SK-N-SH treated with all-trans-retinoic acid at 6 μM for 48 hours (cell line): ENCODE measurements around the gene ANKRD6.

Source experiments
- ATAC-seq: fragments of 200-7000 bp; cut with Tn5 transposase; 3 replicates; pipeline ENCODE4 v1.9.1; 2020; ENCODE audit warnings: mild to moderate bottlenecking, moderate library complexity
- ARNTL ChIP-seq: fragments of 450-650 bp; formaldehyde crosslinking; IDR thresholded peaks from 2 replicates; pipeline ENCODE4 v1.5.0; 2020; ENCODE audit warnings: low read depth, mild to moderate bottlenecking, moderate library complexity, borderline replicate concordance
- BACH2 ChIP-seq: fragments of 250-450 bp; sonication (Bioruptor Pico); IDR thresholded peaks from 2 replicates; pipeline ENCODE4 v1.9.0; 2021; ENCODE audit warnings: mild to moderate bottlenecking, borderline replicate concordance
- CSDC2 ChIP-seq: fragments of 250-450 bp; sonication (Bioruptor Pico); IDR thresholded peaks from 2 replicates; pipeline ENCODE4 v1.5.0; 2020; ENCODE audit warnings: mild to moderate bottlenecking, moderate library complexity
- ESRRG ChIP-seq: fragments of 250-450 bp; sonication (Bioruptor Pico); IDR thresholded peaks from 2 replicates; pipeline ENCODE4 v1.6.1; 2021; ENCODE audit warnings: mild to moderate bottlenecking
- GLIS3 ChIP-seq: fragments of 250-450 bp; sonication (Bioruptor Pico); IDR thresholded peaks from 2 replicates; pipeline ENCODE4 v1.5.0; 2020; ENCODE audit warnings: mild to moderate bottlenecking, moderate library complexity
- ISL1 ChIP-seq: fragments of 250-450 bp; sonication (Bioruptor Pico); IDR thresholded peaks from 2 replicates; pipeline ENCODE4 v2.1.2; 2022; ENCODE audit warnings: mild to moderate bottlenecking, moderate library complexity
- OSR1 ChIP-seq: fragments of 250-450 bp; sonication (Bioruptor Pico); IDR thresholded peaks from 2 replicates; pipeline ENCODE4 v1.8.0; 2022; ENCODE audit warnings: moderate library complexity, mild to moderate bottlenecking, inconsistent platforms
- PPARA ChIP-seq: fragments of 250-450 bp; sonication (Bioruptor Pico); IDR thresholded peaks from 2 replicates; pipeline ENCODE4 v1.5.0; 2020; ENCODE audit warnings: mild to moderate bottlenecking, borderline replicate concordance
- RARB ChIP-seq: fragments of 250-450 bp; sonication (Bioruptor Pico); IDR thresholded peaks from 2 replicates; pipeline ENCODE4 v1.8.0; 2021; ENCODE audit warnings: mild to moderate bottlenecking, moderate library complexity
- SNAI2 ChIP-seq: fragments of 250-450 bp; sonication (Bioruptor Pico); IDR thresholded peaks from 2 replicates; pipeline ENCODE4 v1.5.0; 2020; ENCODE audit warnings: mild to moderate bottlenecking, moderate library complexity
- TCF4 ChIP-seq: fragments of 250-450 bp; sonication (Bioruptor Pico); IDR thresholded peaks from 2 replicates; pipeline ENCODE4 v1.8.0; 2021; ENCODE audit warnings: mild to moderate bottlenecking, moderate library complexity, borderline replicate concordance
- ZC3H10 ChIP-seq: fragments of 250-450 bp; sonication (Bioruptor Pico); IDR thresholded peaks from 2 replicates; pipeline ENCODE4 v1.5.1; 2021; ENCODE audit warnings: mild to moderate bottlenecking, moderate library complexity
- ZFP3 ChIP-seq: fragments of 250-450 bp; sonication (Bioruptor Pico); IDR thresholded peaks from 2 replicates; pipeline ENCODE4 v1.5.0; 2020; ENCODE audit warnings: mild to moderate bottlenecking, moderate library complexity
- ZFP30 ChIP-seq: fragments of 450-650 bp; formaldehyde crosslinking; IDR thresholded peaks from 2 replicates; pipeline ENCODE4 v1.5.0; 2022; ENCODE audit warnings: mild to moderate bottlenecking, moderate library complexity
- ZNF565 ChIP-seq: fragments of 450-650 bp; formaldehyde crosslinking; conservative IDR thresholded peaks from 2 replicates; pipeline ENCODE4 v1.5.0; 2020; ENCODE audit warnings: low read depth, mild to moderate bottlenecking, moderate library complexity
- ZNF70 ChIP-seq: fragments of 450-650 bp; formaldehyde crosslinking; IDR thresholded peaks from 2 replicates; pipeline ENCODE4 v1.5.0; 2020; ENCODE audit warnings: mild to moderate bottlenecking, moderate library complexity
- ZNF8 ChIP-seq: fragments of 450-650 bp; formaldehyde crosslinking; IDR thresholded peaks from 2 replicates; pipeline ENCODE4 v1.5.0; 2020; ENCODE audit warnings: mild to moderate bottlenecking, moderate library complexity
- TF ChIP-seq, protein P1 (sequence below): fragments of 250-450 bp; sonication (Bioruptor Pico); IDR thresholded peaks from 2 replicates; pipeline ENCODE4 v1.5.0; 2020; ENCODE audit warnings: mild to moderate bottlenecking, moderate library complexity
- TF ChIP-seq, protein P2 (sequence below): fragments of 250-450 bp; sonication (Bioruptor Pico); IDR thresholded peaks from 2 replicates; pipeline ENCODE4 v1.5.1; 2020; ENCODE audit warnings: low read depth, mild to moderate bottlenecking, moderate library complexity
- TF ChIP-seq, protein P3 (sequence below): fragments of 250-450 bp; sonication (Bioruptor Pico); IDR thresholded peaks from 2 replicates; pipeline ENCODE4 v1.5.1; 2021; ENCODE audit warnings: mild to moderate bottlenecking, moderate library complexity
- TF ChIP-seq, protein P4 (sequence below): fragments of 250-450 bp; sonication (Bioruptor Pico); IDR thresholded peaks from 2 replicates; pipeline ENCODE4 v1.8.0; 2020; ENCODE audit warnings: mild to moderate bottlenecking, moderate library complexity, borderline replicate concordance
- TF ChIP-seq, protein P5 (sequence below): fragments of 250-450 bp; sonication (Bioruptor Pico); IDR thresholded peaks from 2 replicates; pipeline ENCODE4 v1.8.0; 2021; ENCODE audit warnings: low read depth, mild to moderate bottlenecking, moderate library complexity, borderline replicate concordance

The ANKRD6 gene

DNA sequence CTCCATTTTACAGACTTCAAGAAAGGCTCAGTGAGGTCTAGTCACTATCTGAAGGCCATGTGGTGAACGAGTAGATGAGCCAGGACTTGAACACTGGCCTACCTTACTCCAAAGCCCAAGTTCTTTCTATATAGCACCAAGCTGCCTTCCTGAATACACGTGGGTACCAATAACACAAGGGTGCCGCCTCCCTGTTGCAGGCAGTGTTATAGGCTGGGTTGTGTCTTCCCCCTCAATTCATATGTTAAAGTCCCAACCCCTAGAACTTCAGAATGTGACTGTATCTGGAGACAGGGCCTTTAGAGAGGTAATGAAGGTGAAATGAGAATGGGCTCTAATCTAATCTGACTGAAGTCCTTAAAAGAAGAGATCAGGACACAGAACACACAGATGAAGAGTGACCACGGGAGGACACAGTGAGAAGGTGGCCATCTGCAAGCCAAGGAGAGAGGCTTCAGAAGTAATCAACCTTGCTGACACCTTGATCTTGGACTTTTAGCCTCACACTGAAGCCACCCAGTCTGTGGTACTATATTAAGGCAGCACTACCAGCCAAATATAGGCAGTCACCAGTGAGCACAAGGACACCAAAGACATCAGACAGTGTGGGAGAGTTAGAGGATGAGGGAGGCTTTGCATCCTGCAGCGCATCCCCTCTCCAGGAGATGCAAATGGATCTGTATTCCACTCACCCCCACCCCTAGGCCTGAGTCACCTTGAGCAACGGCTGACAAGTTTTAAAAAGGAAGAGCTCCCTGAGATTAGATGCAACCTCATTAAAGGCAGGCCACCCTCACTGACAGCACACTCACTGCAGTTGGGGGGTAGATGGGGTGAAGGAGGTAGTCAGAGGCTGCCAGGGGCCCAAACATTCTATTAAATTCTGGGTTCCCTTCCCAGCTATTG, 246.5 kb downstream of the ANKRD6 start:
- ATAC-seq, result no peak
- TF ChIP-seq ESRRG (CRISPR knock-in tag), result no peak
- TF ChIP-seq PPARA (CRISPR knock-in tag), result no peak
- no peak for TF ChIP-seq SNAI2
- no peak for TF ChIP-seq ZFP30 (CRISPR knock-in tag)
- TF ChIP-seq, protein P1, sequence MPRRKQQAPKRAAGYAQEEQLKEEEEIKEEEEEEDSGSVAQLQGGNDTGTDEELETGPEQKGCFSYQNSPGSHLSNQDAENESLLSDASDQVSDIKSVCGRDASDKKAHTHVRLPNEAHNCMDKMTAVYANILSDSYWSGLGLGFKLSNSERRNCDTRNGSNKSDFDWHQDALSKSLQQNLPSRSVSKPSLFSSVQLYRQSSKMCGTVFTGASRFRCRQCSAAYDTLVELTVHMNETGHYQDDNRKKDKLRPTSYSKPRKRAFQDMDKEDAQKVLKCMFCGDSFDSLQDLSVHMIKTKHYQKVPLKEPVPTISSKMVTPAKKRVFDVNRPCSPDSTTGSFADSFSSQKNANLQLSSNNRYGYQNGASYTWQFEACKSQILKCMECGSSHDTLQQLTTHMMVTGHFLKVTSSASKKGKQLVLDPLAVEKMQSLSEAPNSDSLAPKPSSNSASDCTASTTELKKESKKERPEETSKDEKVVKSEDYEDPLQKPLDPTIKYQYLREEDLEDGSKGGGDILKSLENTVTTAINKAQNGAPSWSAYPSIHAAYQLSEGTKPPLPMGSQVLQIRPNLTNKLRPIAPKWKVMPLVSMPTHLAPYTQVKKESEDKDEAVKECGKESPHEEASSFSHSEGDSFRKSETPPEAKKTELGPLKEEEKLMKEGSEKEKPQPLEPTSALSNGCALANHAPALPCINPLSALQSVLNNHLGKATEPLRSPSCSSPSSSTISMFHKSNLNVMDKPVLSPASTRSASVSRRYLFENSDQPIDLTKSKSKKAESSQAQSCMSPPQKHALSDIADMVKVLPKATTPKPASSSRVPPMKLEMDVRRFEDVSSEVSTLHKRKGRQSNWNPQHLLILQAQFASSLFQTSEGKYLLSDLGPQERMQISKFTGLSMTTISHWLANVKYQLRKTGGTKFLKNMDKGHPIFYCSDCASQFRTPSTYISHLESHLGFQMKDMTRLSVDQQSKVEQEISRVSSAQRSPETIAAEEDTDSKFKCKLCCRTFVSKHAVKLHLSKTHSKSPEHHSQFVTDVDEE (CRISPR knock-in tag), result no peak
- no peak for TF ChIP-seq RARB (CRISPR knock-in tag)
- no peak for TF ChIP-seq OSR1 (CRISPR knock-in tag)
- no peak for TF ChIP-seq CSDC2 (CRISPR knock-in tag)

DNA sequence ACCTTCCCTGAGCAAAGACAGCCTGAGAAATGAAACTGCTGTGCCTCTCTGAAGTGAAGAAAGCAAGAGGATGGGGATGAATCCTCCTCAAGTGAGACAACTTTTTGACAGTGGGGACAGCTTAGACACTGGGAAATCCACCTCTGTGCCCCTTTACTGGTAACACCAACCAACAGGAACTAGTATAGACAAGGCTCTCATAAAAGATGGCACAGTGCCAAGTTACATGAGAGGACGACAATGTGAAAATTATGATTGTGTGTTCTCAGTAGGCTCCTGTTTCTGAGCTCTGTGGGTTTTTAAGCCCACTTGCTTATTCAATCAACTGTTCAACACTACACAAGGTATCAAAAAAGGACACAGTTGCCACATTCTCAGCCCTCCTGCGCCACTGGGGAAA, 247.2 kb downstream of the ANKRD6 start:
- TF ChIP-seq ZC3H10 (CRISPR knock-in tag), result no peak
- no peak for TF ChIP-seq ZFP30 (CRISPR knock-in tag)
- ATAC-seq, result no peak

DNA sequence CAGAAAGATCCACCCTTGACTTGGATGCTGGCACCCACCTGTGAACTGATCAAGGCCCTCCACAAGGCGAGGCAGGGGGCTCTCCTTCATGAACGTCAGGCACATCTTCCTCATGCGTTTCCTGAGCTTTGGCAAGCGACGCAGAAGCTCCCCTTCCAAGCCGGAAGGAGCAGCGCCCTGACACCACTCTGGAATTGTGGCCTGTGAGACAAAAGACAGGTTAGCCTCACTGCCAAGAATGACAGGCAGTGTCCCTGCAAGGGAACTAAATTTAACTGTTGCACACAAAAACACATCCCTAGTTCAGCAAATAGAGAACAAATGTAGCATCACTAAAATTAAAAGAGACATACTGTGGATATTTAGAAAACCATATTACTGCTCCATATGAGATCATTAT, 247.6 kb downstream of the ANKRD6 start:
- TF ChIP-seq PPARA (CRISPR knock-in tag), result no peak
- TF ChIP-seq GLIS3 (CRISPR knock-in tag), result no peak
- no peak for TF ChIP-seq ZNF8 (CRISPR knock-in tag)
- TF ChIP-seq ISL1 (CRISPR knock-in tag), result no peak
- TF ChIP-seq, protein P2, sequence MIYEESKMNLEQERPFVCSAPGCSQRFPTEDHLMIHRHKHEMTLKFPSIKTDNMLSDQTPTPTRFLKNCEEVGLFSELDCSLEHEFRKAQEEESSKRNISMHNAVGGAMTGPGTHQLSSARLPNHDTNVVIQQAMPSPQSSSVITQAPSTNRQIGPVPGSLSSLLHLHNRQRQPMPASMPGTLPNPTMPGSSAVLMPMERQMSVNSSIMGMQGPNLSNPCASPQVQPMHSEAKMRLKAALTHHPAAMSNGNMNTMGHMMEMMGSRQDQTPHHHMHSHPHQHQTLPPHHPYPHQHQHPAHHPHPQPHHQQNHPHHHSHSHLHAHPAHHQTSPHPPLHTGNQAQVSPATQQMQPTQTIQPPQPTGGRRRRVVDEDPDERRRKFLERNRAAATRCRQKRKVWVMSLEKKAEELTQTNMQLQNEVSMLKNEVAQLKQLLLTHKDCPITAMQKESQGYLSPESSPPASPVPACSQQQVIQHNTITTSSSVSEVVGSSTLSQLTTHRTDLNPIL (CRISPR knock-in tag), result no peak
- TF ChIP-seq BACH2, result no peak
- TF ChIP-seq, protein P1 (CRISPR knock-in tag), result no peak
- no peak for TF ChIP-seq ZNF70
- no peak for TF ChIP-seq ARNTL (CRISPR knock-in tag)
- no peak for TF ChIP-seq ZNF565
- no peak for TF ChIP-seq OSR1 (CRISPR knock-in tag)
- TF ChIP-seq TCF4 (CRISPR knock-in tag), result no peak
- TF ChIP-seq, protein P3, sequence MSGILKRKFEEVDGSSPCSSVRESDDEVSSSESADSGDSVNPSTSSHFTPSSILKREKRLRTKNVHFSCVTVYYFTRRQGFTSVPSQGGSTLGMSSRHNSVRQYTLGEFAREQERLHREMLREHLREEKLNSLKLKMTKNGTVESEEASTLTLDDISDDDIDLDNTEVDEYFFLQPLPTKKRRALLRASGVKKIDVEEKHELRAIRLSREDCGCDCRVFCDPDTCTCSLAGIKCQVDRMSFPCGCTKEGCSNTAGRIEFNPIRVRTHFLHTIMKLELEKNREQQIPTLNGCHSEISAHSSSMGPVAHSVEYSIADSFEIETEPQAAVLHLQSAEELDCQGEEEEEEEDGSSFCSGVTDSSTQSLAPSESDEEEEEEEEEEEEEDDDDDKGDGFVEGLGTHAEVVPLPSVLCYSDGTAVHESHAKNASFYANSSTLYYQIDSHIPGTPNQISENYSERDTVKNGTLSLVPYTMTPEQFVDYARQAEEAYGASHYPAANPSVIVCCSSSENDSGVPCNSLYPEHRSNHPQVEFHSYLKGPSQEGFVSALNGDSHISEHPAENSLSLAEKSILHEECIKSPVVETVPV (CRISPR knock-in tag), result no peak
- no peak for TF ChIP-seq ZFP30 (CRISPR knock-in tag)
- no peak for TF ChIP-seq ESRRG (CRISPR knock-in tag)
- no peak for ATAC-seq

DNA sequence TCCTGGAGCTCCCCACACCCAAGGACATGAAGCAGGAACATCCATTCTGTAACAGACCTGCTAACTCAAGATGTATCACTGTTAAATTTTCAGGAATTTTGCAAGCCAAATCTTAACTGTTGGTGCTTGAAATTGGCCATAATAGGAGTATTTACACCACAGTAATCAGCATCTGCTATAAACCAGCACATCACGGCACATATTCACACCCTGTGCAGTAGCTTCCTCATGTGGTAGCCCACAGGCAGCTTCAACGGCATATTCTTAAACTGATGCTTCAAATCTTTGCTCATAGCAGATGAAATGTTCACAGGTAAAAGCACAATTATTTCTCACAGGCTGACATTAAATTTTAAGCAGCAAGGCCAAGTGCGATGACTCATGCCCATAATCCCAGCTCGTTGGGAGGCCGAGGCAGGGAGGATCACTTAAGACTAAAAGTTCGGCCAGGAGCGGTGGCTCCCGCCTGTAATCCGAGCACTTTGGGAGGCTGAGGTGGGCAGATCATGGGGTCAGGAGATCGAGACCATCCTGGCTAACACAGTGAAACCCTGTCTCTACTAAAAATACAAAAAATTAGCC, 249.1 kb downstream of the ANKRD6 start:
- no peak for ATAC-seq
- TF ChIP-seq ISL1 (CRISPR knock-in tag), result no peak
- no peak for TF ChIP-seq RARB (CRISPR knock-in tag)
- TF ChIP-seq GLIS3 (CRISPR knock-in tag), result no peak
- no peak for TF ChIP-seq ZFP3
- TF ChIP-seq, protein P4, sequence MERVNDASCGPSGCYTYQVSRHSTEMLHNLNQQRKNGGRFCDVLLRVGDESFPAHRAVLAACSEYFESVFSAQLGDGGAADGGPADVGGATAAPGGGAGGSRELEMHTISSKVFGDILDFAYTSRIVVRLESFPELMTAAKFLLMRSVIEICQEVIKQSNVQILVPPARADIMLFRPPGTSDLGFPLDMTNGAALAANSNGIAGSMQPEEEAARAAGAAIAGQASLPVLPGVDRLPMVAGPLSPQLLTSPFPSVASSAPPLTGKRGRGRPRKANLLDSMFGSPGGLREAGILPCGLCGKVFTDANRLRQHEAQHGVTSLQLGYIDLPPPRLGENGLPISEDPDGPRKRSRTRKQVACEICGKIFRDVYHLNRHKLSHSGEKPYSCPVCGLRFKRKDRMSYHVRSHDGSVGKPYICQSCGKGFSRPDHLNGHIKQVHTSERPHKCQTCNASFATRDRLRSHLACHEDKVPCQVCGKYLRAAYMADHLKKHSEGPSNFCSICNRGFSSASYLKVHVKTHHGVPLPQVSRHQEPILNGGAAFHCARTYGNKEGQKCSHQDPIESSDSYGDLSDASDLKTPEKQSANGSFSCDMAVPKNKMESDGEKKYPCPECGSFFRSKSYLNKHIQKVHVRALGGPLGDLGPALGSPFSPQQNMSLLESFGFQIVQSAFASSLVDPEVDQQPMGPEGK (CRISPR knock-in tag), result no peak
- no peak for TF ChIP-seq ARNTL (CRISPR knock-in tag)
- no peak for TF ChIP-seq BACH2
- TF ChIP-seq, protein P5, sequence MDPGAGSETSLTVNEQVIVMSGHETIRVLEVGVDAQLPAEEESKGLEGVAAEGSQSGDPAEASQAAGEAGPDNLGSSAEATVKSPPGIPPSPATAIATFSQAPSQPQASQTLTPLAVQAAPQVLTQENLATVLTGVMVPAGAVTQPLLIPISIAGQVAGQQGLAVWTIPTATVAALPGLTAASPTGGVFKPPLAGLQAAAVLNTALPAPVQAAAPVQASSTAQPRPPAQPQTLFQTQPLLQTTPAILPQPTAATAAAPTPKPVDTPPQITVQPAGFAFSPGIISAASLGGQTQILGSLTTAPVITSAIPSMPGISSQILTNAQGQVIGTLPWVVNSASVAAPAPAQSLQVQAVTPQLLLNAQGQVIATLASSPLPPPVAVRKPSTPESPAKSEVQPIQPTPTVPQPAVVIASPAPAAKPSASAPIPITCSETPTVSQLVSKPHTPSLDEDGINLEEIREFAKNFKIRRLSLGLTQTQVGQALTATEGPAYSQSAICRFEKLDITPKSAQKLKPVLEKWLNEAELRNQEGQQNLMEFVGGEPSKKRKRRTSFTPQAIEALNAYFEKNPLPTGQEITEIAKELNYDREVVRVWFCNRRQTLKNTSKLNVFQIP, result no peak
- TF ChIP-seq OSR1 (CRISPR knock-in tag), result no peak
